GM19193 (cell line): ENCODE results near the gene PSMD13.

ENCODE experiments used
- POLR2A ChIP-seq: IDR thresholded peaks from 4 replicates; pipeline ENCODE4 v1.6.1; 2011; ENCODE audit not compliant: insufficient read depth, insufficient read length; ENCODE audit errors: extremely low read depth

PSMD13 gene

DNA sequence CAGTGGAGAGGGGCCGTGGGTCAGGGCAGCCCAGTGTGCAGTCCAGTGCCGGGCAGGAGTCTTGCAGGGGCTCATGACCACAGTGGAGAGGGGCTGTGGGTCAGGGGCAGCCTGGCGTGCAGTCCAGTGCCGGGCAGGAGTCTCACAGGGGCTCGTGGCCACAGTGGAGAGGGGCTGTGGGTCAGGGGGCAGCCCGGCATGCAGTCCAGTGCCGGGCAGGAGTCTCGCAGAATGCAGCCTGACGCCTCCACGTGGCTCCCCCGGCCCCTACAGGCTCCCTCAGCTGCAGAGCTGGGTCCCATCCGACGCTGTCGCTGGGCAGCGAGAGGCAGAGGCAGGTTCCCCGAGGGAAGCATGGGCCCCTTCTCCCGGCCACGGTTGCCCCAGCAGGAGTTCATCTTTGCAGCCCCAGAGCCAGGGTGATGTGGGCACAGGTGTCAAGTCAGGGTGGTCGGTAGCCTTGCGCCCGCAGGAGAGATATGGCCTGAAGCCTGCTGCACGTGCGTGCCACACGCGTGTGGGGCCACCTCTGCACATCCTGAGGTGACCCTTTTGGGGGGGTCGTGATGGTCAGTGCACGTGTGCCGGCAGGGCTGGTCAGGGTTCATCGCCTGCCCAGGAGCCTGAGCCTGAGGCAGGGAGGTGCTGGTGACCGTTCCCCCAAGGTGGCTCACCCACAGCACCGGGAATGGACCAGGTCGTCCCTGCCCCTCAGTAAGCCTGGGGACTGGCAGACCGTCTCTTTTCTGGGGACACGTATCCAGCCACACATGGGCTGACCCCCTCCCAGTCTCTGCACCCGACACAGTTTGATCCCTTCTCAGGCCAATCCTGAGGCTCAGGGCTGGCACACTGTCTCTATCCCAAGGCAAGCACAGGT, 59.6 kb downstream of the PSMD13 start:
- TF ChIP-seq POLR2A: no peak

DNA sequence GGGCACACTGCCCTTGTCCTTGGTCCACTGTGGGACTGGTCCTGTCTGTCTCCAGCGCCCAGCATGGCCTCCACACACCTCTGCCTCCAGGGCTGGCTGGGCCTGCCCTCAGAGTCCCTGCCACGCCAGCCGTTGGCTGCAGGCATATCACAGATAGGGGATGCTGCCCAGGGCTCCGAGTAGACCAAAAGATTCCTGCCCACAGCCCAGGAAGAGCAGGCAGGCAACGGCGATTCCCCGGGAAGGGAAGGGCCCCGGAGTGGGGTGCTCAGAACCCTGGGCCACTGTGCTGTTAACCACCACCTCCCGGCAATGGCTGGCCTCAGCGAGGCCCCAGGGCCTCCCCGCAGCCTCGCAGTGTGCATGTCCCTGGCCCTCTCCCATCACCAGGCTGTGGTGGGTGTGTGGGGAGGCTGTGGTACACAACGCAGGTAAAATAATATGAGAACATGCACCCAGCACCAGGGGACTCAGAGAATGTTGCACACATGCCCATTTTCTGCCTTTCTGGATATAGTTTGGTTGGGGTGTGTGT, 60.3 kb downstream of the PSMD13 start:
- no peak for TF ChIP-seq POLR2A

DNA sequence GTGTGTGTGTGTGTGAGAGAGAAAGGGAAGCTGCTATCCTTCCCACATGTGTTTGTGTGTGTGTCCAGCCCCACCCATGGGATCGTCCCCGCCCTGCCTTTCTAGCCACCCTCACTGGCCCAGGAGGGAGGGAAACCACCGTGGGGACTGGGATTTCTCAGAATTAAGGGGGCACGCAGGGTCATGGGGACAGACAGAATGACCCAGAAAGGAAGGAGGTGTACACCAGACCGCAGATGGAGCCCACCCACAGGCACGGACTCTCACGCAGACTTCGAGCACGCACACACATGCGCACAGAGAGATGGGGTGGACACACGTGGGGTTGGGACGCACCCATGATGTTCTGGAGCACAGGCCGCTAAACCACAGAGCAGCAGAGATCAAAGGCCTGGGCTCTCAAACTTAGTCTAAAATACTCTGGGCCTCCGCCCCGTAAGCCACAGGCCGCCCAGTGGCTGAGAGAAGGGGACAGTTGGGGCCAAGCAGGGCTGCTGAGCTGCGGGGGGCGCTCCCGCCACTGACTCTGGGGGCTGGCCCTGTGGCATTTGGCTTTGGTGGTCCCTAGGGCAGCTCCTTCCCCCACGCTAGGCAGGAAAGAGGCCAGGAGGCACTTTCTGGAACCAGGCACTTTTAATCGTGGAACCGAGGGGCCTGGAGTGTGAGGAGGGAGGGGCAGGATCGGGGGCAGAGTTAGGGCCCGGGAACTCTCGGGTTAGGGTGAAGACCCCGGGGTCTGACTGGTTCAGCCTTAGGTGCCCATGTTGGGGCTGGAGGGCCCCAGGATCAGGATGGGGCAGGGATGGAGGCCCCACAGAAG, 61.0 kb downstream of the PSMD13 start:
- no peak for TF ChIP-seq POLR2A

DNA sequence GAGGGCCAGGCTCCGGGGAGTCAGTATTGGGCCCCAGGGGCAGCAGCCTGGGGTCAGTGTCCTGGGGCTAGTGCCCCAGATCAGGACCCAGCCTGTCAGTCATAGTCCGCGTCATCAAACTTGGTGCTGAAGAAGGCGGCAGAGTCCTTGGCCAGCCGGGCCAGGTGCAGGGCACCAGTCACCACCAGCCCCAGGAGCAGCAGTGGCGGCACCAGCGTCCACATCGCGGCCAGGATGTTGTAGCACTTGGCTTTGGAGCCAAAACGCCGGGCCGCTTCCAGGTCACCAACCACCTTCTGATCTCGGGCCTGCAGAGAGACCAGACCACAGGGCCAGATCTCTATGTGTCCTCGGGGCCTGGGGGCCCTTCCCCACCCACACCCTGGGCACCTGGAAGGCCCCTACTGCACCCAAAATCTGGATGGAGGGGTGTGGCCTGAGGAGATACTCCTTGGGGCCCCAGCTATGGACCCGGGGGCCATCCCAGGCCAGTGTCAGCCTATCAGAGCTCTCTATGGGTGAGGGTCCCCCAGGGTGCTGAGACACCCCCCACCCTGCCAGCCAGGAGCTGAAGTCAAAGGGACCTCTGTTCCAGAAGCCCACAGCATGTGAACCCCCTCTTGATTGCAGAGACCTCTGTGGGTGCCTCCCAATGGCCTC, 61.8 kb downstream of the PSMD13 start:
- no peak for TF ChIP-seq POLR2A

DNA sequence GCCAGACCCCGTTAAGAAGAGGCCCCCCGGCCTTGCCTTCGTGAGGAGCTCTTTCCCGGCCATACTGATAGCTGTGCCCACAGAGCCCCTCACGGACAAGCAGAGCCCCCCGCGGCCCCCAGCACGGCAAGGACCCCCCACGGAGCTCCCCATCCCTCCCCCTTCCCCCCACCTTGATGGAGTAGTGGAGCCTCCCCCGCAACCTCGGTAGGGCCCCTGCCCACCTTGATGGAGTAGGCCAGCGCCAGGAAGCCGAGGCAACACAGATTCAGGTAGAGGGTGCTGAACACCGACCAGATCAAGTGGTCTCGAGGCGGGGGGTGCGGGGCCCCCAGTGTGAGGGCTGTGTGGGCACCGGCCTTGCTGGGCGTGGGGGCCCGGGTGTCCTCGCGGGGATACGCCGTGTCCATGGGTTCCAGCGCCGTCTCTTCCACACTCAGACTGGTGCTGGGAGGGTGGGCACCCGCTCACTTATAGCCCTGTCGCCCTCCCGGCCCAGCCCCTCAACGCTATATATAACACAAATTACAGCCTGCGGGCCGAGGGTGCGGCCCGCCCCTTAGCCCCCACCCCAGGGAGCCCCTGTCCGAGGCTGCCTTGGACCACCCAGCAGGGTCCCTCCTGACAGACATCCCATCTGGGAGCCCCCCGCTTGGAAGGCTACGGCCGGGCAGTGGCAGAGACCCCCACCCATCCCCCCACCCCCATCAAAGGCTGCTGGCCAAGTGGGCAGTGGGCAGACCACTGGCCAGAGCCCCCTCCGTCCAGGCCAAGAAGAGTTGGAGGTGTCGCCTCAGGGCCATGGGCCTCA, 62.5 kb downstream of the PSMD13 start, which contains the start of gene IFITM5:
IFITM5 (minus strand) TSS at position 446 of the 811 bp plus-strand sequence; CDS start at position 410, 36 bp downstream.
- no peak for TF ChIP-seq POLR2A

DNA sequence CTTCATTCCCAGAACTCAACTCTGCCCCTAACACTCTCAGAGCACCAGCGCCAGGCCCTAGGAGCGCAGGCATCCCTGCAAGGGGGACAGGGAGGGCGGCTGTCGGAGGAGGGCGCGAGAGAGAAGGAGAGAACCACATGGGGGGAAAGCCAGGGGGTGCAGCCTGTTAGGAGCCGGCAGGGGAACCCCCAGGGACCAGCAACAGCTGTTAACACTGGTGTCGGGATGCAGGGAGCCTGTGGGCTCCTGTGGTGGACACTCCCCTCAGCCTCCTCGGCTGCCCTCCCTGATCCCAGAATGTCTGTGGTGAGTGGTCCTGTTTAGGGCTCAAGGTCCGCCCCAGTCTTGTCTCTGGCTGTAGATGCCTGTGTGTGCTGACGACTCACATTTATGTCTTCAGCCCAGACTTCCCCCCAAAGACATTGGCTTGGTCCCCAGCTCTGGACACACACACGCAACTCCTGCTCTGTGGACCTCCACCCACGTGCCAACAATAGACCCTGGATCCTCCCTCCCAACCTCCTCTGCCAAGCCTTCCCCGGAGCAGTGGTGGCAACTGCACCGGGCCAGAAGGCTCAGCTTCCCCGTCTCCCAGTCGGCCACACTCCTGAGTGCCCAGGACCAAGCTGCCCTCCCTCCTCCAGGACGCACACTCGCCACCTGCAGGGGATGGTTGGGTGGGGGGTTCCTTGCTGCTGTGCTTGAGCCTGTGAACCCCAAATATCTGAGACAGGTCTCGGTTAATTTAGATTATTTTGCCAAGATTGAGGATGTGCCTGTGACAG, 63.4 kb downstream of the PSMD13 start:
- no peak for TF ChIP-seq POLR2A
